Liver (tissue), 9 donors: ENCODE measurements around the gene OSCAR. TPM values are rescaled to one million over a fixed set of nuclear protein-coding genes. Genes with fewer than 3 reads are reported as not detected.

ENCODE experiments used
- DNase-seq: peaks from one replicate; pipeline ENCODE4 v3.0.0-alpha.2; 2017; ENCODE audit warnings: low spot score
- H3K27ac ChIP-seq, 2 donors: one replicate each; pipeline ENCODE4 v1.7.0; 2013; ENCODE audit warnings: inconsistent platforms in 2 of 2, low read length in 2 of 2, control low read depth in 1 of 2, low read depth in 1 of 2, mild to moderate bottlenecking in 1 of 2
- H3K27me3 ChIP-seq, 4 donors: one replicate each; pipeline versions ENCODE4 v1.6.1 to v1.7.0; 2013; ENCODE audit warnings: low read length in 3 of 4, inconsistent platforms in 1 of 4, mild to moderate bottlenecking in 1 of 4, moderate library complexity in 1 of 4; ENCODE audit not compliant: control insufficient read depth in 4 of 4, insufficient read depth in 4 of 4
- H3K36me3 ChIP-seq, 4 donors: one replicate each; pipeline versions ENCODE4 v1.6.1 to v1.7.0; 2013; ENCODE audit warnings: low read length in 3 of 4, mild to moderate bottlenecking in 3 of 4, low read depth in 1 of 4, moderate library complexity in 1 of 4; ENCODE audit not compliant: control insufficient read depth in 4 of 4, insufficient read depth in 3 of 4
- H3K4me1 ChIP-seq, 4 donors: one replicate each; pipeline versions ENCODE4 v1.6.1 to v1.7.0; 2013; ENCODE audit warnings: low read length in 3 of 4, mild to moderate bottlenecking in 3 of 4, moderate library complexity in 1 of 4; ENCODE audit not compliant: control insufficient read depth in 4 of 4, insufficient read depth in 4 of 4
- H3K4me3 ChIP-seq, 3 donors: one replicate each; pipeline versions ENCODE4 v1.6.1 to v1.7.0; 2013; ENCODE audit warnings: low read length in 3 of 3, control low read depth in 1 of 3, low read depth in 1 of 3, mild to moderate bottlenecking in 1 of 3
- H3K9ac ChIP-seq, 2 donors: one replicate each; pipeline ENCODE4 v1.7.0; 2013; ENCODE audit warnings: low read length in 2 of 2, mild to moderate bottlenecking in 2 of 2, moderate library complexity in 2 of 2, control low read depth in 1 of 2, low read depth in 1 of 2
- H3K9me3 ChIP-seq, 4 donors: one replicate each; pipeline versions ENCODE4 v1.6.1 to v1.7.0; 2013; ENCODE audit warnings: low read length in 3 of 4; ENCODE audit not compliant: control insufficient read depth in 4 of 4
- EGR1 ChIP-seq, 2 donors: IDR thresholded peaks; 2 replicates each; pipeline ENCODE4 v1.6.1; 2016 to 2018; ENCODE audit warnings: antibody characterized with exemption in 2 of 2, low read depth in 2 of 2
- FOXA1 ChIP-seq: IDR thresholded peaks from 2 replicates; pipeline ENCODE4 v1.6.1; 2016; ENCODE audit warnings: antibody characterized with exemption
- FOXA2 ChIP-seq: IDR thresholded peaks from 2 replicates; pipeline ENCODE4 v1.6.1; 2016; ENCODE audit warnings: antibody characterized with exemption
- GABPA ChIP-seq, 2 donors: IDR thresholded peaks in 1 of 2; conservative IDR thresholded peaks in 1 of 2; 2 replicates each; pipeline ENCODE4 v1.6.1; 2016; ENCODE audit warnings: antibody characterized with exemption in 2 of 2, mild to moderate bottlenecking in 1 of 2, moderate library complexity in 1 of 2
- HNF4A ChIP-seq, 2 donors: conservative IDR thresholded peaks; 2 replicates each; pipeline ENCODE4 v1.6.1; 2016; ENCODE audit warnings: antibody characterized with exemption in 2 of 2, mild to moderate bottlenecking in 2 of 2
- HNF4G ChIP-seq: IDR thresholded peaks from 2 replicates; pipeline ENCODE4 v1.6.1; 2016; ENCODE audit warnings: antibody characterized with exemption
- JUND ChIP-seq, 2 donors: IDR thresholded peaks; 2 replicates each; pipeline ENCODE4 v1.6.1; 2016; ENCODE audit warnings: antibody characterized with exemption in 2 of 2
- NR2F2 ChIP-seq: IDR thresholded peaks from 2 replicates; pipeline ENCODE4 v1.6.1; 2016; ENCODE audit warnings: antibody characterized with exemption
- RAD21 ChIP-seq, 2 donors: IDR thresholded peaks; 2 replicates each; pipeline ENCODE4 v1.6.1; 2016; ENCODE audit warnings: antibody characterized with exemption in 2 of 2, mild to moderate bottlenecking in 2 of 2
- RXRA ChIP-seq, 2 donors: IDR thresholded peaks; 2 replicates each; pipeline ENCODE4 v1.6.1; 2017 to 2018; ENCODE audit warnings: antibody characterized with exemption in 2 of 2, mild to moderate bottlenecking in 1 of 2
- SP1 ChIP-seq: IDR thresholded peaks from 2 replicates; pipeline ENCODE4 v1.6.1; 2018; ENCODE audit warnings: antibody characterized with exemption, mild to moderate bottlenecking
- TAF1 ChIP-seq: conservative IDR thresholded peaks from 2 replicates; pipeline ENCODE4 v1.6.1; 2016; ENCODE audit warnings: antibody characterized with exemption, mild to moderate bottlenecking
- YY1 ChIP-seq: IDR thresholded peaks from 2 replicates; pipeline ENCODE4 v1.6.1; 2016; ENCODE audit warnings: antibody characterized with exemption, mild to moderate bottlenecking
- WGBS: extraction: QIAGEN DNeasy Blood & Tissue Kit; methylation state at CpG from one replicate; pipeline ENCODE4 v1.1.7; 2013; 5-methylcytosine and 5-hydroxymethylcytosine counted together
- polyA plus RNA-seq, 2 donors: library from polyadenylated mRNA; stranded (reverse) in 1 of 2; unstranded in 1 of 2; fragments of 200-250 nt in 1 of 2; fragments of >200 nt in 1 of 2; fragmentation: Nextera tagmentation in 1 of 2; extraction: Ambion mirVana in 1 of 2; gene quantifications; one replicate each; pipeline versions ENCODE4 v1.2.1 to v1.2.3, GENCODE V29; 2013 to 2015
- total RNA-seq, 2 donors: library from RNA; depleted of rRNA; stranded (reverse); fragments of >200 nt; gene quantifications; one replicate each; pipeline ENCODE4 v1.2.3, GENCODE V29; 2014
- TF ChIP-seq, protein P1 (sequence below): fragments of 150-350 bp; IDR thresholded peaks from 2 replicates; pipeline ENCODE4 v1.5.1; 2017; ENCODE audit warnings: improper control_type of control experiment, low read depth, low read length; ENCODE audit not compliant: missing input control
- TF ChIP-seq, protein P2 (sequence below): IDR thresholded peaks from 2 replicates; pipeline ENCODE4 v1.6.1; 2016; ENCODE audit warnings: antibody characterized with exemption
- TF ChIP-seq, protein P3 (sequence below): IDR thresholded peaks from 2 replicates; pipeline ENCODE4 v1.6.1; 2016; ENCODE audit warnings: antibody characterized with exemption, mild to moderate bottlenecking
- TF ChIP-seq, protein P4 (sequence below): IDR thresholded peaks from 2 replicates; pipeline ENCODE4 v1.6.1; 2016; ENCODE audit warnings: antibody characterized with exemption
- TF ChIP-seq, protein P5 (sequence below): IDR thresholded peaks from 2 replicates; pipeline ENCODE4 v1.6.1; 2016; ENCODE audit warnings: antibody characterized with exemption
- donor health status: healthy.
- donor health status: healthy.
- donor health status: healthy.
- donor health status: healthy.
- donor health status: healthy.

Gene OSCAR
- total and polyA plus RNA-seq, 4 donors: 0.60 to 2.0 (median 0.83) TPM

DNA sequence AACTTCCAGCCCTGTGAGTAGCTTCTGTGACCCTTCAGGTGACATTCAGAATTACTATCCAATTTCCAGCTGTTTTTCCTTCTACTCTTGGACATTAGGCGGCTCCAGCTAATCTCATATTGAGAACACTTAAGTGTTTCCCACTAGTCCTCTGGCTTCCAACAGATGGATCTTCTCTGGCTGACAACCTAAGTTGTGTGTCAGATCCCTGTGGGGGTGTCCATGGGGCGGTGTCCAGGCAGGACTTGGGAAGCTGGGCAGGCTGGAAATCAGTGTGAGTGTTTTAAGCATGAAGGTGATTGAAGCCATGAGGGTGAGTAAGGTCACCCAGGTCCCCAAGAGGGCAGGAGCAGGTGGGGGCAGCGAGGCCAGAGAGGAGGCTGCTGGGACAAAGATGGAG lies 47.1 kb upstream of the OSCAR start:
- no peaks in the 10 kb centered on the region for H3K27me3 ChIP-seq
- 64% methylated on average over 3 of the region's 3 CpGs for WGBS
- H3K27ac ChIP-seq: no peak overlapping the region
- TF ChIP-seq, protein P1, sequence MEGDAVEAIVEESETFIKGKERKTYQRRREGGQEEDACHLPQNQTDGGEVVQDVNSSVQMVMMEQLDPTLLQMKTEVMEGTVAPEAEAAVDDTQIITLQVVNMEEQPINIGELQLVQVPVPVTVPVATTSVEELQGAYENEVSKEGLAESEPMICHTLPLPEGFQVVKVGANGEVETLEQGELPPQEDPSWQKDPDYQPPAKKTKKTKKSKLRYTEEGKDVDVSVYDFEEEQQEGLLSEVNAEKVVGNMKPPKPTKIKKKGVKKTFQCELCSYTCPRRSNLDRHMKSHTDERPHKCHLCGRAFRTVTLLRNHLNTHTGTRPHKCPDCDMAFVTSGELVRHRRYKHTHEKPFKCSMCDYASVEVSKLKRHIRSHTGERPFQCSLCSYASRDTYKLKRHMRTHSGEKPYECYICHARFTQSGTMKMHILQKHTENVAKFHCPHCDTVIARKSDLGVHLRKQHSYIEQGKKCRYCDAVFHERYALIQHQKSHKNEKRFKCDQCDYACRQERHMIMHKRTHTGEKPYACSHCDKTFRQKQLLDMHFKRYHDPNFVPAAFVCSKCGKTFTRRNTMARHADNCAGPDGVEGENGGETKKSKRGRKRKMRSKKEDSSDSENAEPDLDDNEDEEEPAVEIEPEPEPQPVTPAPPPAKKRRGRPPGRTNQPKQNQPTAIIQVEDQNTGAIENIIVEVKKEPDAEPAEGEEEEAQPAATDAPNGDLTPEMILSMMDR: no peak
- TF ChIP-seq JUND (IDR thresholded peaks at IDR 0.05): no peak
- TF ChIP-seq, protein P2, sequence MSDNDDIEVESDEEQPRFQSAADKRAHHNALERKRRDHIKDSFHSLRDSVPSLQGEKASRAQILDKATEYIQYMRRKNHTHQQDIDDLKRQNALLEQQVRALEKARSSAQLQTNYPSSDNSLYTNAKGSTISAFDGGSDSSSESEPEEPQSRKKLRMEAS: no peak
- TF ChIP-seq, protein P3, sequence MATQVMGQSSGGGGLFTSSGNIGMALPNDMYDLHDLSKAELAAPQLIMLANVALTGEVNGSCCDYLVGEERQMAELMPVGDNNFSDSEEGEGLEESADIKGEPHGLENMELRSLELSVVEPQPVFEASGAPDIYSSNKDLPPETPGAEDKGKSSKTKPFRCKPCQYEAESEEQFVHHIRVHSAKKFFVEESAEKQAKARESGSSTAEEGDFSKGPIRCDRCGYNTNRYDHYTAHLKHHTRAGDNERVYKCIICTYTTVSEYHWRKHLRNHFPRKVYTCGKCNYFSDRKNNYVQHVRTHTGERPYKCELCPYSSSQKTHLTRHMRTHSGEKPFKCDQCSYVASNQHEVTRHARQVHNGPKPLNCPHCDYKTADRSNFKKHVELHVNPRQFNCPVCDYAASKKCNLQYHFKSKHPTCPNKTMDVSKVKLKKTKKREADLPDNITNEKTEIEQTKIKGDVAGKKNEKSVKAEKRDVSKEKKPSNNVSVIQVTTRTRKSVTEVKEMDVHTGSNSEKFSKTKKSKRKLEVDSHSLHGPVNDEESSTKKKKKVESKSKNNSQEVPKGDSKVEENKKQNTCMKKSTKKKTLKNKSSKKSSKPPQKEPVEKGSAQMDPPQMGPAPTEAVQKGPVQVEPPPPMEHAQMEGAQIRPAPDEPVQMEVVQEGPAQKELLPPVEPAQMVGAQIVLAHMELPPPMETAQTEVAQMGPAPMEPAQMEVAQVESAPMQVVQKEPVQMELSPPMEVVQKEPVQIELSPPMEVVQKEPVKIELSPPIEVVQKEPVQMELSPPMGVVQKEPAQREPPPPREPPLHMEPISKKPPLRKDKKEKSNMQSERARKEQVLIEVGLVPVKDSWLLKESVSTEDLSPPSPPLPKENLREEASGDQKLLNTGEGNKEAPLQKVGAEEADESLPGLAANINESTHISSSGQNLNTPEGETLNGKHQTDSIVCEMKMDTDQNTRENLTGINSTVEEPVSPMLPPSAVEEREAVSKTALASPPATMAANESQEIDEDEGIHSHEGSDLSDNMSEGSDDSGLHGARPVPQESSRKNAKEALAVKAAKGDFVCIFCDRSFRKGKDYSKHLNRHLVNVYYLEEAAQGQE: no peak
- no peak for TF ChIP-seq TAF1
- no peak for TF ChIP-seq RXRA (IDR thresholded peaks at IDR 0.05)
- no peak overlapping the region for H3K9ac ChIP-seq
- no peak for DNase-seq
- H3K4me3 ChIP-seq: no peak overlapping the region
- H3K4me1 ChIP-seq: no peaks in the 10 kb centered on the region
- H3K9me3 ChIP-seq: no peaks in the 10 kb centered on the region
- H3K36me3 ChIP-seq: peaks cover 20 to 94% (median 64%) of the 10 kb centered on the region in 4 donors

DNA sequence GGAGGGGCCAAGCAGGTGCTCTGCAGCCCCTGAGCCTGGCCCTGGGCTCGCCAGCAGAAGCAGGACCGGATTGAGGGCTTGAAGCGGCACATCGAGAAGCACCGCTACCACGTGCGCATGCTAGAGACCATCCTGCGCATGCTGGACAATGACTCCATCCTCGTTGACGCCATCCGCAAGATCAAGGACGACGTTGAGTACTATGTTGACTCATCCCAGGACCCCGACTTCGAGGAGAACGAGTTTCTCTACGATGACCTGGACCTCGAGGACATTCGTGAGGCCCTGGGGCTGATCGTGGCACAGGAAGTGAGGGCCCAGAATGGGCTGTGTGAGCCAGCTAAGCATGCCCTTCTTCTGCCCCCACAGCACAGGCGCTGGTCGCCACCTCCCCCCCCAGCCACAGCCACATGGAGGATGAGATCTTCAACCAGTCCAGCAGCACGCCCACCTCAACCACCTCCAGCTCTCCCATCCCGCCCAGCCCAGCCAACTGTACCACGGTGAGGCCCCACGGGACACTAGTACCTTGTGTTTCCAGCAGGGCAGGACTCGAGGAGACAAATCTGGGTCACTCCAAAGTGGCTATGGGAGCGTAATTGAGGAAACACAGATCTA lies 45.0 kb upstream of the OSCAR start:
- DNase-seq: no peak
- Histone ChIP-seq H3K27me3 (no peaks in the 10 kb centered on the region), H3K27ac (no peak overlapping the region), H3K36me3 (peaks cover 14 to 84% (median 58%) of the 10 kb centered on the region in 4 donors), H3K9ac (no peak overlapping the region), H3K9me3 (no peaks in the 10 kb centered on the region), H3K4me1 (peaks cover 0 to 4% (median 3%) of the 10 kb centered on the region in 4 donors), H3K4me3 (no peak overlapping the region)
- WGBS: 94% methylated on average over 28 of the region's 28 CpGs
- no peak for TF ChIP-seq HNF4G
- no peak for TF ChIP-seq GABPA (IDR thresholded peaks at IDR 0.05 in 1 of 2, conservative IDR thresholded peaks at IDR 0.05 in 1 of 2)
- TF ChIP-seq RXRA (IDR thresholded peaks at IDR 0.05): no peak
- no peak for TF ChIP-seq JUND (IDR thresholded peaks at IDR 0.05)
- no peak for TF ChIP-seq NR2F2
- no peak for TF ChIP-seq HNF4A (conservative IDR thresholded peaks at IDR 0.05)
- no peak for TF ChIP-seq RAD21 (IDR thresholded peaks at IDR 0.05)
- TF ChIP-seq, protein P1: no peak
- TF ChIP-seq, protein P4, sequence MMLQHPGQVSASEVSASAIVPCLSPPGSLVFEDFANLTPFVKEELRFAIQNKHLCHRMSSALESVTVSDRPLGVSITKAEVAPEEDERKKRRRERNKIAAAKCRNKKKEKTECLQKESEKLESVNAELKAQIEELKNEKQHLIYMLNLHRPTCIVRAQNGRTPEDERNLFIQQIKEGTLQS: no peak
- no peak for TF ChIP-seq YY1
- TF ChIP-seq FOXA2: no peak
- TF ChIP-seq, protein P5, sequence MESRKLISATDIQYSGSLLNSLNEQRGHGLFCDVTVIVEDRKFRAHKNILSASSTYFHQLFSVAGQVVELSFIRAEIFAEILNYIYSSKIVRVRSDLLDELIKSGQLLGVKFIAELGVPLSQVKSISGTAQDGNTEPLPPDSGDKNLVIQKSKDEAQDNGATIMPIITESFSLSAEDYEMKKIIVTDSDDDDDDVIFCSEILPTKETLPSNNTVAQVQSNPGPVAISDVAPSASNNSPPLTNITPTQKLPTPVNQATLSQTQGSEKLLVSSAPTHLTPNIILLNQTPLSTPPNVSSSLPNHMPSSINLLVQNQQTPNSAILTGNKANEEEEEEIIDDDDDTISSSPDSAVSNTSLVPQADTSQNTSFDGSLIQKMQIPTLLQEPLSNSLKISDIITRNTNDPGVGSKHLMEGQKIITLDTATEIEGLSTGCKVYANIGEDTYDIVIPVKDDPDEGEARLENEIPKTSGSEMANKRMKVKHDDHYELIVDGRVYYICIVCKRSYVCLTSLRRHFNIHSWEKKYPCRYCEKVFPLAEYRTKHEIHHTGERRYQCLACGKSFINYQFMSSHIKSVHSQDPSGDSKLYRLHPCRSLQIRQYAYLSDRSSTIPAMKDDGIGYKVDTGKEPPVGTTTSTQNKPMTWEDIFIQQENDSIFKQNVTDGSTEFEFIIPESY: no peak
- no peak for TF ChIP-seq FOXA1
- no peak for TF ChIP-seq TAF1
- TF ChIP-seq, protein P3: no peak
- no peak for TF ChIP-seq EGR1 (IDR thresholded peaks at IDR 0.05; ENCODE audit: low read depth in 2 of 2)
- TF ChIP-seq SP1: no peak
